GM23248 (cell line): ENCODE measurements around the gene BEND2. TPM values are rescaled to one million over a fixed set of nuclear protein-coding genes. Genes with fewer than 3 reads are reported as not detected.

Experiments
- DNase-seq: peaks from one replicate; pipeline ENCODE4 v3.0.0-alpha.2; 2015
- H2AFZ ChIP-seq: fragments of 200-600 bp; sonication (generic); 2 replicates; pipeline ENCODE4 v1.6.1; 2016; ENCODE audit warnings: antibody characterized with exemption
- H3F3A ChIP-seq: fragments of 200-600 bp; sonication (generic); 2 replicates; pipeline ENCODE4 v1.6.1; 2016; ENCODE audit warnings: mild to moderate bottlenecking, antibody characterized with exemption, mixed run types; ENCODE audit not compliant: insufficient read depth
- H3K27ac ChIP-seq: fragments of 200-600 bp; sonication (generic); 2 replicates; pipeline ENCODE4 v1.5.1; 2016; ENCODE audit warnings: mild to moderate bottlenecking
- H3K27me3 ChIP-seq: fragments of 200-600 bp; sonication (generic); replicated peaks from 2 replicates; pipeline ENCODE4 v1.6.1; 2016; ENCODE audit warnings: mild to moderate bottlenecking; ENCODE audit not compliant: insufficient read depth
- H3K36me3 ChIP-seq: fragments of 200-600 bp; sonication (generic); 2 replicates; pipeline ENCODE4 v1.6.1; 2016; ENCODE audit warnings: low read depth, mild to moderate bottlenecking
- H3K4me1 ChIP-seq: fragments of 200-600 bp; sonication (generic); 2 replicates; pipeline ENCODE4 v1.6.1; 2016; ENCODE audit warnings: mild to moderate bottlenecking; ENCODE audit not compliant: insufficient read depth
- H3K4me2 ChIP-seq: fragments of 200-600 bp; sonication (generic); one replicate; pipeline ENCODE4 v1.6.1; 2016; ENCODE audit warnings: mild to moderate bottlenecking; ENCODE audit not compliant: unreplicated experiment
- H3K4me3 ChIP-seq: fragments of 200-600 bp; sonication (generic); 2 replicates; pipeline ENCODE4 v1.5.1; 2016; ENCODE audit warnings: mild to moderate bottlenecking
- H3K79me2 ChIP-seq: fragments of 200-600 bp; sonication (generic); 2 replicates; pipeline ENCODE4 v1.6.1; 2016; ENCODE audit warnings: mild to moderate bottlenecking; ENCODE audit not compliant: insufficient read depth
- H3K9ac ChIP-seq: fragments of 200-600 bp; sonication (generic); 2 replicates; pipeline ENCODE4 v1.6.1; 2016; ENCODE audit warnings: mild to moderate bottlenecking
- H3K9me2 ChIP-seq: fragments of 200-600 bp; sonication (generic); 2 replicates; pipeline ENCODE4 v1.6.1; 2016; ENCODE audit warnings: mixed run types, mild to moderate bottlenecking, moderate library complexity; ENCODE audit not compliant: insufficient read depth
- H3K9me3 ChIP-seq: fragments of 200-600 bp; sonication (generic); one replicate; pipeline ENCODE4 v1.6.1; 2017; ENCODE audit warnings: low read depth
- H4K20me1 ChIP-seq: fragments of 200-600 bp; sonication (generic); 2 replicates; pipeline ENCODE4 v1.6.0; 2016; ENCODE audit not compliant: insufficient read depth
- EZH2 ChIP-seq: fragments of 200-600 bp; sonication (generic); IDR thresholded peaks from 2 replicates; pipeline ENCODE4 v1.6.1; 2018; ENCODE audit warnings: antibody characterized with exemption, mild to moderate bottlenecking; ENCODE audit not compliant: insufficient read depth, poor library complexity, severe bottlenecking
- EZH2phosphoT487 ChIP-seq: fragments of 200-600 bp; sonication (generic); IDR thresholded peaks from 2 replicates; pipeline ENCODE4 v1.6.1; 2018; ENCODE audit warnings: antibody characterized with exemption, moderate library complexity, mild to moderate bottlenecking, low read depth; ENCODE audit not compliant: insufficient read depth
- WGBS, 2 experiments: methylation state at CpG; one replicate each; pipeline ENCODE4 v1.1.6; 2015 to 2017; ENCODE audit warnings: low lambda C conversion rate in 2 of 2, low coverage in 1 of 2; ENCODE audit errors: missing lambda C conversion rate in 2 of 2; 5-methylcytosine and 5-hydroxymethylcytosine counted together
- in situ Hi-C: fragments of 300-500 bp; cut with MboI; formaldehyde crosslinking; loops from 2 replicates; pipeline ENCODE4 v1.15.0; 2020
- polyA plus RNA-seq: library from polyadenylated mRNA; unstranded; fragments of >200 nt; fragmentation: Nextera tagmentation; extraction: Ambion mirVana; gene quantifications from 2 replicates; pipeline ENCODE4 v1.2.1, GENCODE V29; 2016
- total RNA-seq: library from RNA; depleted of rRNA; stranded (reverse); fragments of >200 nt; shearing (Covaris generic); gene quantifications from 2 replicates; pipeline ENCODE4 v1.2.3, GENCODE V29; 2014

Gene BEND2
- total and polyA plus RNA-seq, 2 experiments from 2014 or later = not detected

- H4K20me1 ChIP-seq = no peaks in the 10 kb centered on the region
- in situ Hi-C loops = no loop called here
- H3K4me1 ChIP-seq = no peaks in the 10 kb centered on the region
- H3K79me2 ChIP-seq = no peaks in the 10 kb centered on the region
- 31 to 37% methylated on average over 6 of the region's 7 CpGs for WGBS, 2 experiments
- no peak for DNase-seq
- TF ChIP-seq EZH2phosphoT487 = no peak
- TF ChIP-seq EZH2 = no peak
- H3F3A ChIP-seq = no peaks in the 10 kb centered on the region
- no peak overlapping the region for H3K27ac ChIP-seq
- H3K9me2 ChIP-seq = no peaks in the 10 kb centered on the region
- H3K9ac ChIP-seq = no peak overlapping the region
- no peak overlapping the region for H3K4me2 ChIP-seq
- no peak overlapping the region for H2AFZ ChIP-seq
- H3K9me3 ChIP-seq = no peaks in the 10 kb centered on the region
- no peak overlapping the region for H3K4me3 ChIP-seq
- no peaks in the 10 kb centered on the region for H3K27me3 ChIP-seq
- H3K36me3 ChIP-seq = no peaks in the 10 kb centered on the region
Observed at GRCh38 chrX:18227458-18227857, 6.8 kb upstream of the BEND2 start.

GRCh38 chrX:18210470-18210869 lies 10.2 kb downstream of the BEND2 start:
- 0% methylated on average over 2 of the region's 2 CpGs for WGBS, 2 experiments
- Histone ChIP-seq H3K4me1 (no peaks in the 10 kb centered on the region), H3K27ac (no peak overlapping the region), H3K4me2 (no peak overlapping the region), H3K79me2 (no peaks in the 10 kb centered on the region), H3K27me3 (no peaks in the 10 kb centered on the region), H3K9ac (no peak overlapping the region), H3K9me2 (no peaks in the 10 kb centered on the region), H3K36me3 (no peaks in the 10 kb centered on the region), H3K4me3 (no peak overlapping the region), H3F3A (no peaks in the 10 kb centered on the region), H4K20me1 (no peaks in the 10 kb centered on the region), H3K9me3 (no peaks in the 10 kb centered on the region), H2AFZ (no peak overlapping the region)
- TF ChIP-seq EZH2 (no peak), EZH2phosphoT487 (no peak)
- DNase-seq = peak; percentile 13
- in situ Hi-C loops = no loop called here

GRCh38 chrX:18206657-18207056 lies 14.0 kb downstream of the BEND2 start:
- in situ Hi-C loops = no loop called here
- no peaks in the 10 kb centered on the region for H3K36me3 ChIP-seq
- H3K4me1 ChIP-seq = no peaks in the 10 kb centered on the region
- no peak overlapping the region for H2AFZ ChIP-seq
- WGBS, 2 experiments = 67 to 74% methylated on average over 3 to 5 of the region's 8 CpGs
- no peak for DNase-seq
- H3K27ac ChIP-seq = no peak overlapping the region
- H3K9me3 ChIP-seq = no peaks in the 10 kb centered on the region
- H3K4me3 ChIP-seq = no peak overlapping the region
- no peaks in the 10 kb centered on the region for H3F3A ChIP-seq
- H3K9ac ChIP-seq = no peak overlapping the region
- H3K4me2 ChIP-seq = no peak overlapping the region
- H4K20me1 ChIP-seq = no peaks in the 10 kb centered on the region
- TF ChIP-seq EZH2 = no peak
- TF ChIP-seq EZH2phosphoT487 = no peak
- no peaks in the 10 kb centered on the region for H3K9me2 ChIP-seq
- H3K79me2 ChIP-seq = no peaks in the 10 kb centered on the region
- H3K27me3 ChIP-seq = no peaks in the 10 kb centered on the region

GRCh38 chrX:18203631-18204030 lies 17.1 kb downstream of the BEND2 start:
- in situ Hi-C loops = no loop called here
- WGBS, 2 experiments = 58 to 60% methylated on average over 5 of the region's 5 CpGs
- H3K36me3 ChIP-seq = no peaks in the 10 kb centered on the region

GRCh38 chrX:18194688-18195087 lies 26.0 kb downstream of the BEND2 start:
- H4K20me1 ChIP-seq = no peaks in the 10 kb centered on the region
- in situ Hi-C loops = no loop called here

More at GRCh38 chrX:18203631-18204030, 17.1 kb downstream of the BEND2 start:
- no peak for DNase-seq
- H3K4me1 ChIP-seq = no peaks in the 10 kb centered on the region
- no peak overlapping the region for H2AFZ ChIP-seq
- no peaks in the 10 kb centered on the region for H3K79me2 ChIP-seq
- H3K27ac ChIP-seq = no peak overlapping the region
- H3K9me2 ChIP-seq = no peaks in the 10 kb centered on the region
- H3K9ac ChIP-seq = no peak overlapping the region
- H3K4me2 ChIP-seq = no peak overlapping the region
- H3F3A ChIP-seq = no peaks in the 10 kb centered on the region
- no peak overlapping the region for H3K4me3 ChIP-seq
- H3K9me3 ChIP-seq = no peaks in the 10 kb centered on the region
- TF ChIP-seq EZH2 (no peak), EZH2phosphoT487 (no peak)
- H3K27me3 ChIP-seq = no peaks in the 10 kb centered on the region
- H4K20me1 ChIP-seq = no peaks in the 10 kb centered on the region

More at GRCh38 chrX:18194688-18195087, 26.0 kb downstream of the BEND2 start:
- no peaks in the 10 kb centered on the region for H3K9me3 ChIP-seq
- no peak overlapping the region for H3K9ac ChIP-seq
- H3K4me1 ChIP-seq = no peaks in the 10 kb centered on the region
- 0% methylated on average over 1 of the region's 1 CpG for WGBS, 2 experiments
- H3K36me3 ChIP-seq = no peaks in the 10 kb centered on the region
- no peak for DNase-seq
- no peak overlapping the region for H3K27ac ChIP-seq
- no peak overlapping the region for H3K4me3 ChIP-seq
- H3K27me3 ChIP-seq = no peaks in the 10 kb centered on the region
- TF ChIP-seq EZH2 = no peak
- no peak for TF ChIP-seq EZH2phosphoT487
- no peak overlapping the region for H2AFZ ChIP-seq
- no peaks in the 10 kb centered on the region for H3F3A ChIP-seq
- no peak overlapping the region for H3K4me2 ChIP-seq
- no peaks in the 10 kb centered on the region for H3K79me2 ChIP-seq
- no peaks in the 10 kb centered on the region for H3K9me2 ChIP-seq
